CD4-positive, alpha-beta T cell treated with Interleukin-10 for 1 hour (primary cell): ENCODE data around the gene COL9A1.
A peak's percentile ranks its signal among the peaks of the same experiment; 100 is the strongest.
"Not testable (repeated sequence)": the region's sequence is repeated elsewhere in the genome, so short reads cannot be mapped to it uniquely, and the experiment has no call there.

Source experiments
- DNase-seq: peaks from one replicate; pipeline ENCODE4 v3.0.0-alpha.2; 2020

The COL9A1 gene

GRCh38 chr6:70303034-70303525 lies at the start of gene COL9A1:
Gene COL9A1 (minus strand): TSS chr6:70303084. CDS start chr6:70302924, 160 bp downstream.
- DNase-seq: no peak

GRCh38 chr6:70351461-70351860 lies 48.6 kb upstream of the COL9A1 start:
- no peak for DNase-seq

- DNase-seq: no peak
Observed at GRCh38 chr6:70345619-70346018, 42.7 kb upstream of the COL9A1 start.

- DNase-seq: no peak
Observed at GRCh38 chr6:70343313-70343712, 40.4 kb upstream of the COL9A1 start.

- not testable (repeated sequence) for DNase-seq
Observed at GRCh38 chr6:70339810-70340209, 36.9 kb upstream of the COL9A1 start.

GRCh38 chr6:70338775-70339174 lies 35.9 kb upstream of the COL9A1 start:
- DNase-seq: no peak

GRCh38 chr6:70337743-70338105 lies 34.8 kb upstream of the COL9A1 start:
- no peak for DNase-seq

- no peak for DNase-seq
Observed at GRCh38 chr6:70336996-70337742, 34.3 kb upstream of the COL9A1 start.

GRCh38 chr6:70327036-70327435 lies 24.2 kb upstream of the COL9A1 start:
- DNase-seq: no peak

GRCh38 chr6:70325009-70325408 lies 22.1 kb upstream of the COL9A1 start:
- DNase-seq: no peak

GRCh38 chr6:70317799-70318198 lies 14.9 kb upstream of the COL9A1 start:
- not testable (repeated sequence) for DNase-seq

GRCh38 chr6:70315079-70315751 lies 12.3 kb upstream of the COL9A1 start:
- no peak for DNase-seq

- DNase-seq: no peak
Observed at GRCh38 chr6:70314296-70314695, 11.4 kb upstream of the COL9A1 start.

- DNase-seq: no peak
Observed at GRCh38 chr6:70312165-70312745, 9.4 kb upstream of the COL9A1 start.

GRCh38 chr6:70310063-70310694 lies 7.3 kb upstream of the COL9A1 start:
- peak; percentile 34 for DNase-seq

GRCh38 chr6:70309243-70309642 lies 6.4 kb upstream of the COL9A1 start:
- no peak for DNase-seq

- DNase-seq: peak; percentile 5
Observed at GRCh38 chr6:70308142-70308541, 5.3 kb upstream of the COL9A1 start.

GRCh38 chr6:70307008-70307407 lies 4.1 kb upstream of the COL9A1 start:
- DNase-seq: no peak

GRCh38 chr6:70304616-70305015 lies 1.7 kb upstream of the COL9A1 start:
- no peak for DNase-seq

GRCh38 chr6:70299456-70299855 lies 3.4 kb downstream of the COL9A1 start:
- DNase-seq: no peak

- DNase-seq: no peak
Observed at GRCh38 chr6:70298068-70298467, 4.8 kb downstream of the COL9A1 start.

- DNase-seq: no peak
Observed at GRCh38 chr6:70292193-70292592, 10.7 kb downstream of the COL9A1 start.

- no peak for DNase-seq
Observed at GRCh38 chr6:70289299-70289698, 13.6 kb downstream of the COL9A1 start.

- no peak for DNase-seq
Observed at GRCh38 chr6:70286905-70287304, 16.0 kb downstream of the COL9A1 start.
